Measurements from ENCODE around the gene MTAP.
A peak's percentile ranks its signal among the peaks of the same experiment; 100 is the strongest.

MTAP gene

GRCh38 chr9:21965401-21965951 is 163.0 kb downstream of the MTAP start:
- DNase-seq (ENCODE audit: low read depth): no peak
- peak overlapping the region; percentile 41 for H3K4me3 ChIP-seq (ENCODE audit: control insufficient read depth, low read depth, low read length)
- TF ChIP-seq CTCF (IDR thresholded peaks at IDR 0.05; ENCODE audit: control insufficient read depth, insufficient read depth, low read depth, low read length, missing control alignments): peak; percentile 80

GRCh38 chr9:21966140-21966851 is 163.9 kb downstream of the MTAP start:
- no peak for TF ChIP-seq CTCF (IDR thresholded peaks at IDR 0.05; ENCODE audit: control insufficient read depth, insufficient read depth, low read depth, low read length, missing control alignments)
- H3K4me3 ChIP-seq (ENCODE audit: control insufficient read depth, low read depth, low read length): no peak overlapping the region

GRCh38 chr9:21967169-21967568 is 164.7 kb downstream of the MTAP start:
- TF ChIP-seq CTCF (IDR thresholded peaks at IDR 0.05; ENCODE audit: control insufficient read depth, insufficient read depth, low read depth, low read length, missing control alignments): no peak
- DNase-seq (ENCODE audit: low read depth): no peak
- no peak overlapping the region for H3K4me3 ChIP-seq (ENCODE audit: control insufficient read depth, low read depth, low read length)

More at GRCh38 chr9:21966140-21966851, 163.9 kb downstream of the MTAP start:
- no peak for DNase-seq (ENCODE audit: low read depth)

GRCh38 chr9:21967702-21968101 is 165.3 kb downstream of the MTAP start:
- no peak for TF ChIP-seq CTCF (IDR thresholded peaks at IDR 0.05; ENCODE audit: control insufficient read depth, insufficient read depth, low read depth, low read length, missing control alignments)
- DNase-seq (ENCODE audit: low read depth): no peak
- no peak overlapping the region for H3K4me3 ChIP-seq (ENCODE audit: control insufficient read depth, low read depth, low read length)

- no peak for TF ChIP-seq CTCF (IDR thresholded peaks at IDR 0.05; ENCODE audit: control insufficient read depth, insufficient read depth, low read depth, low read length, missing control alignments)
- H3K4me3 ChIP-seq (ENCODE audit: control insufficient read depth, low read depth, low read length): no peak overlapping the region
- no peak for DNase-seq (ENCODE audit: low read depth)
These were observed 166.0 kb downstream of the MTAP start for GRCh38 chr9:21968331-21969010.

- DNase-seq (ENCODE audit: low read depth): no peak
- no peak for TF ChIP-seq CTCF (IDR thresholded peaks at IDR 0.05; ENCODE audit: control insufficient read depth, insufficient read depth, low read depth, low read length, missing control alignments)
- H3K4me3 ChIP-seq (ENCODE audit: control insufficient read depth, low read depth, low read length): no peak overlapping the region
These were observed 166.8 kb downstream of the MTAP start for GRCh38 chr9:21969011-21969940.

Data from AG09309 (cell line).